Suppressor macrophage treated with lipopolysaccharide for 4 hours (primary cell): ENCODE results near the gene C4B.

Experiments used
- DNase-seq: peaks from one replicate; pipeline ENCODE4 v3.0.0-alpha.2; 2020

Gene C4B

GRCh38 chr6:32084780-32085179, 70.2 kb downstream of the C4B start:
- no peak for DNase-seq
